ENCODE measurements around the gene COG6. TPM values are rescaled to one million over a fixed set of nuclear protein-coding genes. Genes with fewer than 3 reads are reported as not detected.

The COG6 gene
- total RNA-seq, 2 donors from 2014 or later: 34.4 to 43.0 TPM

DNA sequence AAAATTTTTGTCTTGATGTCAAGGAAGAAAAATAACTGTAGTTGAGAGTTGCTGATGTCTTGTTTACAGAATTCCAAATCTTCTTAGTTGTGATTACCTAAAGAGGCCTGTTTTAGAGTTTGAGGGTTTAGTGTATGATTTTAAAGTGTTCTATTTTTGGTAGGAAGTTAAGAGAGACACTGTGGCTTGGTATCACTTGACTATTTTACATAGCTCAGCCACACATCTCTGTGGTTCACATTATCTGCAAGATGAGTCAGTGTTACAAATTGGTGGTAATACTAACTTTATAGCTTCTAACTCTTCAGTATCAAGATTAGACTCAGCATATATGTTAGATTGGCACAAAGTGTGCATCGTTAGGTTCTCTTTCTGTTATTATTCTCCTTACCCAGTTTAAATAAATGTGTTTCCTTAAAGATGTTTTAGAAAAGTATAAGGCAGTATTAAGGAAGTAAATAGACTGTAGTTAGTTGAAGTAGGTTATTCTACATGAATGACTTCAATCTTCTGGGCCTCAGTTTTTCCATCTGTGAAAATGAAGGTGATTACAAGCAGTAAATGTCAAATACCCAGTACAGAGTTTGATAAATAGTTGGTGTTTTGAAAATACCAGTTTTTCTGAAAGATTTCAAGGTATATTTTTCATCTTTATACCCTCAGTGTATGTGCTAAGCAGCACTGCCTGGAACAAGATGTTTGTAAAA lies 33.4 kb downstream of the COG6 start:
- H3K4me1 Mint-ChIP-seq: no peaks in the 10 kb centered on the region
- Histone ChIP-seq H3K4me3 (ENCODE audit: low read length) (no peak overlapping the region), H3K4me1 (ENCODE audit: control insufficient read depth, insufficient read depth, low read length) (no peaks in the 10 kb centered on the region), H3K27me3 (ENCODE audit: control insufficient read depth, insufficient read depth, low read length, poor library complexity, severe bottlenecking) (no peaks in the 10 kb centered on the region), H3K9me3 (ENCODE audit: control insufficient read depth, low read length) (no peaks in the 10 kb centered on the region), H3K27ac (ENCODE audit: low read depth, low read length) (no peak overlapping the region), H3K36me3 (ENCODE audit: control insufficient read depth, insufficient read depth, low read length) (peaks cover 10% of the 10 kb centered on the region), H3K9ac (ENCODE audit: extremely low read depth, low read length, poor library complexity, severe bottlenecking) (no peak overlapping the region)
- H3K36me3 Mint-ChIP-seq (ENCODE audit: low read depth): peaks cover 2% of the 10 kb centered on the region
- no peak overlapping the region for H3K27ac Mint-ChIP-seq
- peaks cover 2% of the 10 kb centered on the region for H3K9me3 Mint-ChIP-seq
- H3K27me3 Mint-ChIP-seq (ENCODE audit: insufficient read depth): no peaks in the 10 kb centered on the region
- no peak for TF ChIP-seq CTCF (conservative IDR thresholded peaks at IDR 0.05)
- no CpG with 5 or more reads among the region's 1 CpG for WGBS, 2 experiments (ENCODE audit: insufficient coverage in 1 of 2, insufficient read length in 1 of 2)
- no peak for DNase-seq
- no peak overlapping the region for H3K4me3 Mint-ChIP-seq

- no peak overlapping the region for H3K4me3 Mint-ChIP-seq
- H3K27ac ChIP-seq (ENCODE audit: low read depth, low read length): no peak overlapping the region
- no peaks in the 10 kb centered on the region for H3K9me3 Mint-ChIP-seq
- no peak overlapping the region for H3K4me3 ChIP-seq (ENCODE audit: low read length)
- WGBS, 2 experiments (ENCODE audit: insufficient coverage in 1 of 2, insufficient read length in 1 of 2): 86 to 100% methylated on average over 1 to 3 of the region's 4 CpGs
- H3K27me3 Mint-ChIP-seq (ENCODE audit: insufficient read depth): no peaks in the 10 kb centered on the region
- H3K9me3 ChIP-seq (ENCODE audit: control insufficient read depth, low read length): no peaks in the 10 kb centered on the region
- H3K36me3 ChIP-seq (ENCODE audit: control insufficient read depth, insufficient read depth, low read length): peaks cover 15% of the 10 kb centered on the region
- H3K4me1 ChIP-seq (ENCODE audit: control insufficient read depth, insufficient read depth, low read length): no peaks in the 10 kb centered on the region
- TF ChIP-seq CTCF (conservative IDR thresholded peaks at IDR 0.05): no peak
- H3K9ac ChIP-seq (ENCODE audit: extremely low read depth, low read length, poor library complexity, severe bottlenecking): no peak overlapping the region
- no peak overlapping the region for H3K27ac Mint-ChIP-seq
- H3K27me3 ChIP-seq (ENCODE audit: control insufficient read depth, insufficient read depth, low read length, poor library complexity, severe bottlenecking): no peaks in the 10 kb centered on the region
- no peaks in the 10 kb centered on the region for H3K4me1 Mint-ChIP-seq
- no peak for DNase-seq
- H3K36me3 Mint-ChIP-seq (ENCODE audit: low read depth): no peaks in the 10 kb centered on the region
These were observed 37.4 kb downstream of the COG6 start for GRCh38 chr13:39692660-39693438.

GRCh38 chr13:39699274-39699673 lies 43.8 kb downstream of the COG6 start:
- H3K4me3 Mint-ChIP-seq: no peak overlapping the region
- Histone ChIP-seq H3K9me3 (ENCODE audit: control insufficient read depth, low read length) (no peaks in the 10 kb centered on the region), H3K27ac (ENCODE audit: low read depth, low read length) (no peak overlapping the region), H3K4me3 (ENCODE audit: low read length) (no peak overlapping the region), H3K4me1 (ENCODE audit: control insufficient read depth, insufficient read depth, low read length) (no peaks in the 10 kb centered on the region), H3K27me3 (ENCODE audit: control insufficient read depth, insufficient read depth, low read length, poor library complexity, severe bottlenecking) (no peaks in the 10 kb centered on the region), H3K9ac (ENCODE audit: extremely low read depth, low read length, poor library complexity, severe bottlenecking) (no peak overlapping the region), H3K36me3 (ENCODE audit: control insufficient read depth, insufficient read depth, low read length) (peaks cover 10% of the 10 kb centered on the region)
- DNase-seq: no peak
- no peaks in the 10 kb centered on the region for H3K9me3 Mint-ChIP-seq
- no peak for TF ChIP-seq CTCF (conservative IDR thresholded peaks at IDR 0.05)
- H3K4me1 Mint-ChIP-seq: no peaks in the 10 kb centered on the region
- no peaks in the 10 kb centered on the region for H3K36me3 Mint-ChIP-seq (ENCODE audit: low read depth)
- no peaks in the 10 kb centered on the region for H3K27me3 Mint-ChIP-seq (ENCODE audit: insufficient read depth)
- no peak overlapping the region for H3K27ac Mint-ChIP-seq

All from endodermal cell (in vitro differentiated cells).